Cardiac muscle cell (in vitro differentiated cells and primary cell): ENCODE results near the gene RTN3. TPM values are rescaled to one million over a fixed set of nuclear protein-coding genes. Genes with fewer than 3 reads are reported as not detected.
"Not testable (repeated sequence)": the region's sequence is repeated elsewhere in the genome, so short reads cannot be mapped to it uniquely, and the experiment has no call there.

ENCODE experiments used
- DNase-seq, 2 donors: peaks; one replicate each; pipeline versions ENCODE4 v3.0.0 to v3.0.0-alpha.2; 2010 to 2017; ENCODE audit warnings: low read depth in 1 of 2, low spot score in 1 of 2
- H3K27ac ChIP-seq: fragments of 200-600 bp; sonication (generic); 2 replicates; pipeline ENCODE4 v1.5.1; 2016
- H3K27me3 ChIP-seq: fragments of 200-600 bp; sonication (generic); 2 replicates; pipeline ENCODE4 v1.6.0; 2016; ENCODE audit warnings: control low read depth
- H3K36me3 ChIP-seq: fragments of 200-600 bp; sonication (generic); 2 replicates; pipeline ENCODE4 v1.5.1; 2016; ENCODE audit warnings: control low read depth
- H3K4me1 ChIP-seq: fragments of 200-600 bp; sonication (generic); 2 replicates; pipeline ENCODE4 v1.8.1; 2017; ENCODE audit warnings: low read depth, mild to moderate bottlenecking, mixed run types
- H3K4me3 ChIP-seq: fragments of 200-600 bp; sonication (generic); 2 replicates; pipeline ENCODE4 v1.5.1; 2016; ENCODE audit warnings: mild to moderate bottlenecking
- H3K9me3 ChIP-seq: fragments of 200-600 bp; sonication (generic); 2 replicates; pipeline ENCODE4 v1.5.1; 2017; ENCODE audit warnings: low read depth, mild to moderate bottlenecking, control low read depth
- polyA plus RNA-seq: library from polyadenylated mRNA; unstranded; fragments of >200 nt; fragmentation: Nextera tagmentation; extraction: Ambion mirVana; gene quantifications from 2 replicates; pipeline ENCODE4 v1.2.1, GENCODE V29; 2016
- total RNA-seq: library from RNA; depleted of rRNA; stranded (reverse); fragments of >200 nt; gene quantifications from 2 replicates; pipeline ENCODE4 v1.2.3, GENCODE V29; 2016
- TF ChIP-seq, protein P1 (sequence below): IDR thresholded peaks from 2 replicates; pipeline ENCODE4 v1.5.1; 2012; ENCODE audit warnings: low read depth, mild to moderate bottlenecking, low read length

RTN3 gene
- total and polyA plus RNA-seq, 2 experiments from 2014 or later: 99.7 to 116 TPM

GRCh38 chr11:63672936-63673539 is 8.3 kb upstream of the RTN3 start:
- no peaks in the 10 kb centered on the region for H3K27me3 ChIP-seq
- no peaks in the 10 kb centered on the region for H3K36me3 ChIP-seq
- TF ChIP-seq, protein P1, sequence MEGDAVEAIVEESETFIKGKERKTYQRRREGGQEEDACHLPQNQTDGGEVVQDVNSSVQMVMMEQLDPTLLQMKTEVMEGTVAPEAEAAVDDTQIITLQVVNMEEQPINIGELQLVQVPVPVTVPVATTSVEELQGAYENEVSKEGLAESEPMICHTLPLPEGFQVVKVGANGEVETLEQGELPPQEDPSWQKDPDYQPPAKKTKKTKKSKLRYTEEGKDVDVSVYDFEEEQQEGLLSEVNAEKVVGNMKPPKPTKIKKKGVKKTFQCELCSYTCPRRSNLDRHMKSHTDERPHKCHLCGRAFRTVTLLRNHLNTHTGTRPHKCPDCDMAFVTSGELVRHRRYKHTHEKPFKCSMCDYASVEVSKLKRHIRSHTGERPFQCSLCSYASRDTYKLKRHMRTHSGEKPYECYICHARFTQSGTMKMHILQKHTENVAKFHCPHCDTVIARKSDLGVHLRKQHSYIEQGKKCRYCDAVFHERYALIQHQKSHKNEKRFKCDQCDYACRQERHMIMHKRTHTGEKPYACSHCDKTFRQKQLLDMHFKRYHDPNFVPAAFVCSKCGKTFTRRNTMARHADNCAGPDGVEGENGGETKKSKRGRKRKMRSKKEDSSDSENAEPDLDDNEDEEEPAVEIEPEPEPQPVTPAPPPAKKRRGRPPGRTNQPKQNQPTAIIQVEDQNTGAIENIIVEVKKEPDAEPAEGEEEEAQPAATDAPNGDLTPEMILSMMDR: no peak

DNA sequence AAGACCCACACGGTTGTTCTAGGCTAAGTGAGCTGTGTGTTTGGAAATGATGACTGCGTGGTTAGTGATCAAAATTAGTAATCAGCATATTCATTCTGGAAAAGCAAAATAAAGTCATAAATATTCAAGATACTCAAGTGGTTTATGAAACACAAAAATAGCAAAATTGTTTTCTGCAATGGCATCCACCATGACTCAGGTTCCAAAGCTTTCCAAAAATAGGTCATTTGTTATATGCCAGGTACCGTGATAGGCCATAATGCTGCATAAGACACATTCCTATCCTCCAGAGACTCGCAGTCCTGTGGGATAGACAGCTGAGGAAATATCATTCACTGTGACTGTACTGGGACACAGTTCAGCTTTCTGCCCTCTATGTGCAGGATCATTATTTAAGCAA is 7.7 kb upstream of the RTN3 start:
- TF ChIP-seq, protein P1: no peak
- Histone ChIP-seq H3K36me3 (no peaks in the 10 kb centered on the region), H3K27me3 (no peaks in the 10 kb centered on the region), H3K4me1 (peaks cover 4% of the 10 kb centered on the region), H3K27ac (no peak overlapping the region), H3K4me3 (no peak overlapping the region), H3K9me3 (no peaks in the 10 kb centered on the region)
- DNase-seq: no peak

More at GRCh38 chr11:63672936-63673539, 8.3 kb upstream of the RTN3 start:
- Histone ChIP-seq H3K9me3 (no peaks in the 10 kb centered on the region), H3K4me3 (no peak overlapping the region), H3K4me1 (peaks cover 4% of the 10 kb centered on the region), H3K27ac (no peak overlapping the region)
- no peak for DNase-seq

DNA sequence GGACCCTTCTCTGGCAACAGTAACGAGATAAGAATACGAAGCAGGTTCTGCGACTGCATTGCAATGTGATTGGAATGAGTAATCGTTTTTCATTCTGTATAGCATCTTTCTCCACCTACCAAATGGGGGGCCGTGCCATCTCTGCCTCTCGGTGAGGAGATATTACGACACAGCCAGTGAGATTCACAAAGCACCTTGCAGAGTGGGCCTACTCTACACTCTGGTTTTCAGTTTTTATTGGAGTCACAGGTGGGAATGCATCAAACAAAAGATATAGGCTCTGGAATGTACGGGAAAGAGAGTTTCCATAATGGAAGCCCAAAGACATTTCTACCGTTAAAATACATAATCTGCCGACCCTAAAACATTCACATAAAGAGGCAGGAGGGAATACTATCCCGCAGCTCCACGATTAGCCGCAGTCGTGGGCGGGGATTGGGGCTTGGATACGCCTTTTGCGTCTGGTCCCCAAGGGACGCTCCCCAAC is 423 bp upstream of the RTN3 start:
- DNase-seq: no peak

GRCh38 chr11:63682066-63683021 is 1.0 kb downstream of the RTN3 start:
- Histone ChIP-seq H3K36me3 (no peaks in the 10 kb centered on the region), H3K27me3 (no peaks in the 10 kb centered on the region), H3K4me1 (peaks cover 13% of the 10 kb centered on the region), H3K27ac (peak overlapping the region; percentile 89), H3K4me3 (peak overlapping the region; percentile 65), H3K9me3 (no peaks in the 10 kb centered on the region)
- peak; percentile 37 to 44 for DNase-seq
- TF ChIP-seq, protein P1: no peak

More for the DNA sequence above, 423 bp upstream of the RTN3 start:
- Histone ChIP-seq H3K27ac (peak overlapping the region; percentile 45), H3K27me3 (no peaks in the 10 kb centered on the region), H3K4me3 (peak overlapping the region; percentile 65), H3K9me3 (no peaks in the 10 kb centered on the region), H3K4me1 (peaks cover 13% of the 10 kb centered on the region), H3K36me3 (no peaks in the 10 kb centered on the region)
- TF ChIP-seq, protein P1: no peak

DNA sequence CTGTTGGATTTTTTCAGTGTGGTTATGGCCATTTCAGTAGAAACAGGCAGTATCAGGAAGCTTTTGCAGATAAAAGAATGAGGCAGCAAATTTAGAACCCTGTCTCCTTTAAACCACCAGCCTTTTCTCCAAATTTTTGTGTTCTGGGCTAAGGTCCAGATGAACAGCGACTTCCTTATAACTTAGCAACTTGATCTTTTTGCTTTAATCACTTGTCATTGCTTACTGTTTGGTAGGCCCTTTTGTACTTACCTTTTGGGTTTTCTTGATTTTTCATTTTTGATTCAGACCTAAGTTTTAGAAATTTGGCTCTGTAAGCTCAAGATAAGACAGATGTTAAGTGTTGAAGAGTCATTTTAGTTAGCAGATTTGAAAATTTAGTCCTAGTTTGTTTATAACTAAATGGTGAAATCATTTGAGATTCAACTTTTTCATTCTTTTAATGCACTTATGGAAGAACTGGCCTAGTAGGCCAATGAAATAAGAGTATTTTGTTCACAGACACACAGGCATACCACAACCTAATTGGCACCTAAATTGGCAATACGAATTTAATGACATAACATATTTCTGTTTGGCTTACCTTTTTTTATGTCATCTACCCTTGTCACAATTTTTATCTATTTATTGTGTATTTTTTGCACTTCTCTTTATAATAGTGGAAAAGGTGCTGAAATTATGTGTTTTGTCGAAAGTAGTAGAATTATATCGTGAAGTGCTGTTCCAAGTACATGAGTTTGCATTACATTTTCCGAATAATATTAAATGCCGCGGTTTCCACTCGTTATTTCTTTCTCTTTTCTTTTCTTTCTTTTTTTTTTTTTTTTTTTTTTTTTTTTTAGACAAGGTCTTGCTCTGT is 2.1 kb downstream of the RTN3 start:
- no peaks in the 10 kb centered on the region for H3K36me3 ChIP-seq
- H3K27me3 ChIP-seq: no peaks in the 10 kb centered on the region
- TF ChIP-seq, protein P1: no peak
- H3K4me3 ChIP-seq: peak overlapping the region; percentile 65
- peaks cover 13% of the 10 kb centered on the region for H3K4me1 ChIP-seq
- no peaks in the 10 kb centered on the region for H3K9me3 ChIP-seq
- peak in 1 of 2 donors; percentile 61 for DNase-seq
- no peak overlapping the region for H3K27ac ChIP-seq

DNA sequence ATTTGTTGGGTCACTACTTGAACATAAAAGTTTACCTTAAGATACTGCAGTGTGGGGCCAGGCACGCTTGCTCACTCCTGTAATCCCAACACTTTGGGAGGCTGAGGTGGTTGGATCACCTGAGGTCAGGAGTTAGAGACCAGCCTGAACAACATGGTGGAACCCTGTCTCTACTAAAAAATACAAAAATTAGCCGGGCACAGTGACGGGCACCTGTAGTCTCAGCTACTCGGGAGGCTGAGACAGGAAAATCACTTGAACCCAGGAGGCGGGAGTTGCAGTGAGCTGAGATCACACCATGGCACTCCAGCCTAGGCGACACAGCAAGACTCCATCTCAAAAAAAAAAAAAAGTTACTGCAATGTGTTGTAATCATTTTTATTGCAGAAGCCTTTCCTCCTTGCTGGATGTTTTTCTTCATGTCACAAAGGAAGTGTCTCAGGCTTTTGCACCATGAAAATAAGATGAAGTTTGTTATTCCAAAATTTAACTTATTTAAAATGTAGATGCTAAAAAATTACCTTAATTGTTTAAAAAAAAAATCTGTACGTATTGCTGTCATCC is 3.9 kb downstream of the RTN3 start:
- DNase-seq: peak in 1 of 2 donors; percentile 32
- peaks cover 13% of the 10 kb centered on the region for H3K4me1 ChIP-seq

More for the DNA sequence above, 3.9 kb downstream of the RTN3 start:
- H3K27me3 ChIP-seq, H3K36me3 ChIP-seq, H3K9me3 ChIP-seq, H3K4me3 ChIP-seq, H3K27ac ChIP-seq: not testable (repeated sequence)
